GM13976 (cell line): Measurements from ENCODE around the gene HYDIN.
"Not testable (repeated sequence)": the region's sequence is repeated elsewhere in the genome, so short reads cannot be mapped to it uniquely, and the experiment has no call there.

Experiments
- DNase-seq: peaks from one replicate; pipeline ENCODE4 v3.0.0; 2012; ENCODE audit warnings: low spot score
- CTCF ChIP-seq: IDR thresholded peaks from 2 replicates; pipeline ENCODE4 v1.5.1; 2012; ENCODE audit warnings: borderline replicate concordance, mild to moderate bottlenecking; ENCODE audit not compliant: insufficient read depth; ENCODE audit errors: extremely low read depth, missing control alignments, control extremely low read depth
- in situ Hi-C: fragments of 300-500 bp; cut with MboI; formaldehyde crosslinking; loops from one replicate; pipeline ENCODE4 v1.12.0; 2022; ENCODE audit warnings: low sequenced_read_pairs, mixed read lengths, inconsistent platforms; ENCODE audit not compliant: unreplicated experiment

The HYDIN gene

DNA sequence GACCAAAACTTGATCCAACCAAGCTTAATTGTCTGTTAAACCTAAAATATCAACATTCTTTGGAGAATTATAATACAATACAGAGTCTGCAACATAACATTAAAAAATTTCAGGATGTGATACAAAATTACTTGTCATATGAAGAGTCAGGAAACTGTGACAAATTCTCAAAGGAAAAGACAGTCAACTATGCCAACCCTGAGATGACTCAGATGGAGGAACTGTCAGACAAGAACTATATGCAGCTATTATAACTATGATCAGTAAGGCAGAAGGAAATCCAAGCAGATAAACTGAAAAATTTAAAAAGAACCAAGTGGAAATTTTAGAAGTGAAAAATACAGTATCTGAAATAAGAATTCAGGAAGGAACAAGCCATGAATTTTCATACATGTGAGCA lies 299.8 kb downstream of the HYDIN start:
- DNase-seq, in situ Hi-C loops: not testable (repeated sequence)

GRCh38 chr16:70922164-70922563 lies 308.4 kb downstream of the HYDIN start:
- DNase-seq, in situ Hi-C loops: not testable (repeated sequence)

- in situ Hi-C loops, DNase-seq: not testable (repeated sequence)
These were observed 309.9 kb downstream of the HYDIN start for GRCh38 chr16:70920661-70921060.

DNA sequence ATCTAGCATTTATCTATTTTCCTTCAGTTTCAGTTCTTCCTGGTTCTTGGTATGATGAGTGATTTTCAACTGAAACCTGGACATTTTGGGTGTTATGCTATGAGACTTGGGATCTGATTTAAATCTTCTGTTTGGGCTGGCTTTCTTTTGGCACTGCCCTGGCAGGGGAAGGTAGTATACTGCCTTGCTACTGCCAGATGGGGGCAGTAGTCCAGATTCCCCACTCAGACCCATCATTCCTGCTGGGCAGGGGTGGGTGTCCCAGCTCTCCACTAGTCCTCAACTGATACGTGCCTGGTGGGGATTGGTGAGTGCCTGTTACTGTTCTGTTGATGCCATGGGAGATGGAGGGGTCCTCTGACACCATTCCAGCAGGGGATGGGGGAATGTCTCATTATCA lies 342.3 kb downstream of the HYDIN start:
- in situ Hi-C loops, DNase-seq: not testable (repeated sequence)

DNA sequence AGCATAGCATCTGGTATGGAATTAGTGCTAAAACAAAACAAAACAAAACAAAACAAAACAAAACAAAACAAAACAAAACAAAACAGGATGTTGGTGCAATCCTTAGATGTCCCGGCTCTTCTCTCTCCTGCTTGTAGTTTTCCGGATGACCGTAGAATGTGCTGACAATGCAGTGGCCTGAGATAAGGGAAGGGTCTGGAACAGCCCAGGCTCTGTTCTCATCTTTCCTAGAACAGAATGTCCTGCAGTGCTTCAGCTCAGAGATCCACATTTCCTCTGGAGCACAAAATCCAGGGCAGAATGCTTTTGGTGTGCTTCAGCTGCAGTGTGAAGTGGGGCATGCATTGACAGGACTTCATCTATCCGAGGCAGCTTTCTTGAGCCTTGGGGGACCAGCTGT lies 345.9 kb downstream of the HYDIN start:
- DNase-seq, in situ Hi-C loops: not testable (repeated sequence)

DNA sequence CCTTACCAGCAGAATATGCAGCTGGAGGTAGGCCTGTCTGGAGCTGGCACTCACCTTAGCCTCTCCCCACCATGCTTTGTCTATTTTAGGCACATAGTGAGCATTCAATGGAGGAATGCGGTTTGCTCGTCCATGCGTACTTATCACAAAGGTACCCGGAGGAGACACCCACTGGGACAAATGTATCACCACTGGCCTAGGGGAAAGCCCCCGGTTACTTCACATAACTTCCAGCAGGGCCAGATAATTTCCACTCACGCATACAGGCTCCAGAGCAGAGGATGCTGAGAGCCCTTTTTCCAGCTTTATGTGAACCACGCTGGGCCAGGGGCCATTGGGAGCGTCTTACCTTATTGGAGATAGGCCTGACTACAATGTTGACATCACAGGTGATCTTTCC lies 348.2 kb downstream of the HYDIN start:
- in situ Hi-C loops, DNase-seq: not testable (repeated sequence)

- in situ Hi-C loops, DNase-seq: not testable (repeated sequence)
These were observed 352.6 kb downstream of the HYDIN start for GRCh38 chr16:70877895-70878294.

DNA sequence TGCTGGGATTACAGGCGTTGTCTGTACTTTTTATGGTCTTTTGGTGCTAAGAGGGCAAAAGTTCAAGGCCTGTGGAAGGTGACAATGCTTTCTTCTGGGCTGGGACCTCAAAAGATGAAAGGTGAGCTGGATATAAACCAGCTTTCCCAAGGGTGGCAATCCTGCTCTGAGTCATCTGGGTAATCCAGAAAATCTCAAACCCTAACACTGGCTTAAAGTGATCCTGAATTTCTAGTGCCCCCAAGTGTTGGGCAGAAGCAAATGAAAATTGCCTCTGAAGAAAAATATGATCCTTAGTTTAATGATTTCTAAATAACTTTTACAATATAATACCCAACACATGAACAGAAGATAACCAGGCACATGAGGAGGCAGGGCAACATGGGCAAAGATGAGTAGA lies 354.1 kb downstream of the HYDIN start:
- in situ Hi-C loops, DNase-seq: not testable (repeated sequence)

DNA sequence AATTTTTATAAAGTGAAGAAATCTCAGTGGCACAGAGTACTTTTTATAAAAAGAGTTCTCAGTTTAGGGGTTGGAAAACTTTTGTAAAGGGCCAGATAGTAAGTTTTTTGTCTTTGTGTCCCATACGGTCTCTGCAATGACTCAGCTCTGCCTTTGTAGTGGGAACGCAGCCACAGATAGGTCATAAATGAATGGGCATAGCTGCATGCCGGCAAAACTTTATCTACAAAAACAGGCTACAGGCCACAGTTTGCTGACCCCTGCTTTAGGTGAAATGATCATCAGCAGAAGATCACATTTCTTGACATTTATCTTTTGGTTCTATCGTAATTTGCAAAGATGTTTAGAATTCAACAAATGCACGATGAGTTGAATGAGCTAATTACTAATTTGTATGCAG lies 365.8 kb downstream of the HYDIN start:
- in situ Hi-C loops, DNase-seq: not testable (repeated sequence)

DNA sequence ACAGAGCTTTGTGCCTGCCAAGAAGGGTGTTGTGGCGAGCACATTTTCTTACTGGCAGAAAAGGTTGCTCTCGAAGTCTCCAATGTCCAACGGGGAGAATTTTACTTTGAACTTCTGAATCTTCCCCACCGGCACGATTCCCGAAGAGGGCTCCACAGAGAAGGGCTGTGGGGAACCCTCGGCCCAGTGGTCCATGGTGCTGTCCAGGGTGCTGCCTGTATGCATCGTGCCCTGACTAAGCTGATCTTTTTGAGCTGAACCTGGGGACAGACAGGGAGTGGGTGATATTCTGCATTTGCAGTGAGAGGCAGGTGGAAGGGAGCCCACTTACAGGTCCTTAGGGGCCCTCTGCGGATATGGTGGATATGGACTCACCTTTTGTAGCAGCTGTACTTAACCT lies 368.5 kb downstream of the HYDIN start:
- in situ Hi-C loops, DNase-seq: not testable (repeated sequence)

DNA sequence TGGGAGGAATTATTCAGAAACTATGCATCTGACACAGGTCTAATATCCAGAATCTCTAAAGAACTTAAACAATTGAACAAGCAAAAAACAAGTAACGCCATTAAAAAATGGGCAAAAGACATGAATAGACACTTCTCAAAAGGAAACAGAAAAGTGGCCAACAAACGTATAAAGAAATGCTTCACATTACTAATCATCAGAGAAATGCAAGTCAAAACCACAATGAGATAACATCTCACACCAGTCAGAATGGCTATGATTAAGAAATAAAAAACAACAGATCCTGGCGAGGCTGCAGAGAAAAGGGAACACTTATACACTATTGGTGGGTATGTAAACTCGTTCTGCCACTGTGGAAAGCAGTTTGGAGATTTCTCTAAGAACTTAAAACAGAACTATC lies 379.2 kb downstream of the HYDIN start:
- in situ Hi-C loops, DNase-seq: not testable (repeated sequence)

- in situ Hi-C loops, DNase-seq: not testable (repeated sequence)
These were observed 406.9 kb downstream of the HYDIN start for GRCh38 chr16:70823498-70824118.

DNA sequence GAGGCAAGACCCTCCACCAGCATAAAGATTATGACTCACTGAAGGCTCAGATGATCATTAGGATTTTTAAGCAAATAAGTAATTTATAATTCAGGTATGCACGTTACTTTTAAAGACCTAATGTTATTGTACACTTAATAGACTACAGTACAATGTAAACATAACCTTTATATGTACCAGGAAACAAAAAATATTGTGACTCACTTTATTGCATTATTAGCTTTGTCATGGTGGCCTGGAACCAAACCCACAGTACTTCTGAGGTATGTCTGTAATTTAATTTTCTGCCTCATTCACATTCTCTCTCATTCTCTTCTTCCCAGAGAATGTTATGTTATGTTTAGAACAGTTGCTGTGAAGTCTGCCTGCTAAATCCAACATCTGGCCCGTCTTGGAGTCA lies 407.8 kb downstream of the HYDIN start:
- DNase-seq, in situ Hi-C loops: not testable (repeated sequence)

GRCh38 chr16:70818088-70818487 lies 412.4 kb downstream of the HYDIN start:
- DNase-seq, in situ Hi-C loops: not testable (repeated sequence)

DNA sequence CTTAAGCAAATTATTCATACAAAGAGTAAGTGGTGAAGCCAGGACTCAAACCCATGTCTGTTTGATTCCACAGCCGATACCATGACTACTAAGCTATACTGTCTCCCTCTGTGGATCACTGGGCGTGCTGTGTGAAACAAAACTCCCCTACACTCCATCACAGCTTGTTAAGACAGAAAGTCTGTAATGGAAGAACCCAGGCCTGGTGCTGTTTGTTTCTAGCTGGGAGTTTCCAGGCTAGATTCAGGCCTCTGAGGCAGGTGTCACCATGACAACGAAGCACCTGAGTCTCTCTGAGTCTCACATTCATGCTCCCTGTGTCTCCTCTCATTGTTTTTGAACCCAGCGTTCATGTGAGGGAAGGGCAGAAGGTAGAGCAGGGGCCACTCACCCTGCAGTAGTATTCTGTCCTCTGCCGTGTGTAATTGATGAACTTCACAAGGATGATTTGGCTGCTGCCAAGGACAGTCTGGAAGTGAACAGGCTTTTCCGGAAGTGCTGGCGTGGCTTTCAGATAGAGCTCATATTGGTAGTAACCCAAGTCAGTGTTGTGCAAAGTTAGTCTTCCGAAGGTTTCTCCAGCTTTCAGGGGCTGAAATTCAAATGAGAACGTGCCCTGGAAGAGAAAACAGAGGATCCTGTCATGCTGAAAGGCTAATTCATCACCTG lies 421.0 kb downstream of the HYDIN start:
- peak; percentile 47 for DNase-seq
- in situ Hi-C loops: no loop called here
- no peak for TF ChIP-seq CTCF
